Measurements from ENCODE around the gene SLC22A5. TPM values are rescaled to one million over a fixed set of nuclear protein-coding genes. Genes with fewer than 3 reads are reported as not detected.

SLC22A5 gene
- total and polyA plus RNA-seq, 2 of the 8 experiments (the other 6 are each of a cell fraction or from before 2014, with no cell fraction given), result 4.0 to 9.0 TPM

GRCh38 chr5:132370181-132370970, 866 bp downstream of the SLC22A5 start:
- POLR2A ChIA-PET (ENCODE audit: partially characterized antibody), result interaction anchor here (1.1 to 2.3 kb wide), 3 partner anchors 10 to 120 kb away, joined by 4 to 9 read pairs (median 4); partner anchors contain the start of gene IRF1
- TF ChIP-seq SP4 (IDR thresholded peaks at IDR 0.05; ENCODE audit: low read length) (no peak), CHD1 (IDR thresholded peaks at IDR 0.05; ENCODE audit: low read depth, low read length) (no peak), E2F6 (IDR thresholded peaks at IDR 0.05) (no peak), SUZ12 (IDR thresholded peaks at IDR 0.05; ENCODE audit: low read length) (no peak), KDM5A (IDR thresholded peaks at IDR 0.05; ENCODE audit: low read length) (no peak), SIX5 (IDR thresholded peaks at IDR 0.05; ENCODE audit: low read depth, low read length) (no peak), POU5F1 (IDR thresholded peaks at IDR 0.05; ENCODE audit: low read depth, low read length) (no peak), TAF7 (optimal IDR thresholded peaks at IDR 0.05; ENCODE audit: borderline replicate concordance, low read depth, low read length) (no peak), ASH2L (IDR thresholded peaks at IDR 0.05; ENCODE audit: low read length) (peak; percentile 10), EZH2 (IDR thresholded peaks at IDR 0.05; ENCODE audit: low read depth, low read length, severe bottlenecking) (no peak), KDM4A (IDR thresholded peaks at IDR 0.05; ENCODE audit: low read depth, low read length, severe bottlenecking) (peak; percentile 59)

More at GRCh38 chr5:132370181-132370970, 866 bp downstream of the SLC22A5 start:
- H3K36me3 ChIP-seq (ENCODE audit: control insufficient read depth in 2 of 4, insufficient read depth in 4 of 4, low read length in 3 of 4), result no peaks in the 10 kb centered on the region
- FAIRE-seq (no peak), DNase-seq (ENCODE audit: low read depth in 1 of 2, low spot score in 2 of 2) (no peak)
- H3K79me1 ChIP-seq (ENCODE audit: low read depth, low read length), result no peaks in the 10 kb centered on the region
- peak overlapping the region in 2 of 4 experiments; percentile 20 to 31; a peak in 2 of 7 replicates for H3K9ac ChIP-seq (replicated peaks in 1 of 4; ENCODE audit: extremely low read depth in 1 of 4, low read depth in 3 of 4, low read length in 3 of 4)
- H3K14ac ChIP-seq (ENCODE audit: insufficient read length), result no peak overlapping the region
- H3K23me2 ChIP-seq (ENCODE audit: low read depth, low read length), result peaks cover 12% of the 10 kb centered on the region; the same call in 1 of the 2 replicates
- no peak overlapping the region for H4K5ac ChIP-seq (ENCODE audit: insufficient read length, low read depth, low read length)
- peak overlapping the region; percentile 47 to 72 (median 60) for H3K4me3 ChIP-seq (ENCODE audit: extremely low read depth in 1 of 4, insufficient read depth in 2 of 4, low read depth in 3 of 4, low read length in 4 of 4)
- H3K27ac ChIP-seq (ENCODE audit: low read depth, low read length), result no peak overlapping the region
- 0 out of 2 replicates have a peak overlapping the region, but pooled peaks have one; percentile 72 for H2BK15ac ChIP-seq (ENCODE audit: low read length)
- H3K27me3 ChIP-seq (replicated peaks in 1 of 4; ENCODE audit: control insufficient read depth in 3 of 4, extremely low read depth in 1 of 4, insufficient read depth in 3 of 4, low read length in 3 of 4), result peaks cover 0 to 18% (median 8%) of the 10 kb centered on the region in 4 experiments; a peak in 5 of 7 replicates
- H3K4me2 ChIP-seq (ENCODE audit: insufficient read depth in 1 of 2, low read depth in 2 of 2, low read length in 2 of 2), result peak overlapping the region; percentile 72 to 79
- peaks cover 0 to 4% (median 2%) of the 10 kb centered on the region in 4 experiments; a peak in 2 of 7 replicates for H3K4me1 ChIP-seq (replicated peaks in 1 of 4; ENCODE audit: control insufficient read depth in 3 of 4, insufficient read depth in 4 of 4, low read length in 3 of 4)
- H3K4ac ChIP-seq (replicated peaks; ENCODE audit: insufficient read length, low read depth, low read length), result no peak overlapping the region
- peak overlapping the region; percentile 43; the same call in 1 of the 2 replicates for H4K8ac ChIP-seq (ENCODE audit: extremely low read depth, insufficient read depth, low read length)
- no peak overlapping the region for H2BK5ac ChIP-seq (ENCODE audit: low read depth, low read length)
- no peaks in the 10 kb centered on the region for H3K79me2 ChIP-seq (ENCODE audit: control insufficient read depth in 1 of 2, insufficient read depth in 2 of 2, low read length in 2 of 2)
- peak overlapping the region; percentile 28; the same call in 1 of the 2 replicates for H2AK5ac ChIP-seq (ENCODE audit: low read depth, low read length)
- no peaks in the 10 kb centered on the region for H3K9me3 ChIP-seq (ENCODE audit: insufficient read depth in 2 of 2, low read depth in 1 of 2, low read length in 1 of 2)
- no peak overlapping the region for H3K56ac ChIP-seq (replicated peaks; ENCODE audit: insufficient read length, low read depth, low read length)
- H2BK12ac ChIP-seq (ENCODE audit: low read depth, low read length), result peak overlapping the region; percentile 96
- 26% methylated on average over 29 of the region's 34 CpGs; no CpG with 5 or more reads in 1 of the 2 experiments for WGBS, 2 experiments (ENCODE audit: extremely low coverage in 1 of 2, insufficient coverage in 1 of 2, insufficient read length in 1 of 2, insufficient replicate concordance in 2 of 2, low coverage in 1 of 2, low lambda C conversion rate in 2 of 2, missing lambda C conversion rate in 1 of 2)
- H4K20me1 ChIP-seq (replicated peaks in 1 of 2; ENCODE audit: control insufficient read depth in 1 of 2, insufficient read depth in 2 of 2, low read length in 2 of 2), result no peaks in the 10 kb centered on the region
- CTCF ChIA-PET (ENCODE audit: partially characterized antibody), result interaction anchor here (1.2 to 2.4 kb wide), 6 partner anchors 15 to 305 kb away, joined by 3 to 6 read pairs (median 4); partner anchors contain the start of gene SLC22A4
- H2AFZ ChIP-seq (ENCODE audit: low read length), result peak overlapping the region; percentile 54; the same call in 1 of the 2 replicates
- no peak overlapping the region for H3K23ac ChIP-seq (ENCODE audit: insufficient read length)
- H2BK120ac ChIP-seq (replicated peaks; ENCODE audit: low read depth, low read length), result no peak overlapping the region
- peak overlapping the region; percentile 56; the same call in 1 of the 2 replicates for H3K18ac ChIP-seq (ENCODE audit: extremely low read depth, low read length)
- H2BK20ac ChIP-seq (ENCODE audit: low read length), result no peak overlapping the region
- no peak overlapping the region for H4K91ac ChIP-seq (replicated peaks; ENCODE audit: insufficient read length, low read length)

Data from H1 (cell line).